Measurements from ENCODE around the gene RAB4B. TPM values are rescaled to one million over a fixed set of nuclear protein-coding genes. Genes with fewer than 3 reads are reported as not detected.

Gene RAB4B
- total and polyA plus RNA-seq, 2 experiments from 2014 or later = 27.4 to 29.0 TPM

DNA sequence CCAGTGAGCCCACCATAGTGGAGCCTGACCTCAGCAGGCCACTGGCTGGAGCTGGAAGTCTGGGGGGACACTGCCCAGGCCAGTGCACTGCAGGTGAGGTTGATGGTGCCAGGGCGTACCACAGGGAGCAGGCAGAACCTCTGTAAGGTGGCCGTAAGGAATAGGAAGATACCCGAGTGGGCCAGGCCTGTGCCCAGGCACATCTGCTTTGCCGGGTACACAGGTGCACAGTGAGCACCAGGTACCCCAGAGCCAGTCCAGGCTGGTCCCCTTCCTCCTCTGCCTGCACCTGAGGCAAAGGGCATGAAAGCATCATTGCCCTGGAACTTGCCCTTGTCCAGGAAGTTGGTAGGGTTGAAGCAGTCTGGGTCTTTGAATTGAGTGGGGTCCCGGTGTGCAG lies 30.4 kb downstream of the RAB4B start:
- peaks cover 40% of the 10 kb centered on the region for H3F3A ChIP-seq (replicated peaks; ENCODE audit: low read depth)
- no peak overlapping the region for H3K4me3 ChIP-seq
- H3K79me2 ChIP-seq (replicated peaks; ENCODE audit: insufficient read depth) = peaks cover 40% of the 10 kb centered on the region
- H2AFZ ChIP-seq = no peak overlapping the region
- no peak for DNase-seq (ENCODE audit: low spot score)
- peaks cover 45% of the 10 kb centered on the region for H3K27me3 Mint-ChIP-seq (ENCODE audit: insufficient read depth, low read depth, poor library complexity)
- H3K36me3 Mint-ChIP-seq (ENCODE audit: low read depth) = peaks cover 40% of the 10 kb centered on the region
- no peaks in the 10 kb centered on the region; the same call in 2 of the 3 replicates for H3K9me3 Mint-ChIP-seq
- H3K4me1 ChIP-seq (ENCODE audit: insufficient read depth) = peaks cover 44% of the 10 kb centered on the region
- H3K27ac ChIP-seq (ENCODE audit: low read depth) = no peak overlapping the region
- H3K9me2 ChIP-seq (ENCODE audit: insufficient read depth) = no peaks in the 10 kb centered on the region
- H3K27me3 ChIP-seq (ENCODE audit: insufficient read depth) = peaks cover 12% of the 10 kb centered on the region; the same call in 1 of the 2 replicates
- no peak overlapping the region for H3K4me2 ChIP-seq
- peaks cover 33% of the 10 kb centered on the region for H4K20me1 ChIP-seq (replicated peaks; ENCODE audit: insufficient read depth)
- ATAC-seq = no peak
- no peak overlapping the region; the same call in 1 of the 2 replicates for H3K27ac Mint-ChIP-seq
- TF ChIP-seq ZNF331 (CRISPR knock-in tag; IDR thresholded peaks at IDR 0.05; ENCODE audit: low read depth) (no peak), EZH2 (IDR thresholded peaks at IDR 0.05; ENCODE audit: low read depth, unreplicated experiment) (no peak)
- TF ChIP-seq, protein P1, sequence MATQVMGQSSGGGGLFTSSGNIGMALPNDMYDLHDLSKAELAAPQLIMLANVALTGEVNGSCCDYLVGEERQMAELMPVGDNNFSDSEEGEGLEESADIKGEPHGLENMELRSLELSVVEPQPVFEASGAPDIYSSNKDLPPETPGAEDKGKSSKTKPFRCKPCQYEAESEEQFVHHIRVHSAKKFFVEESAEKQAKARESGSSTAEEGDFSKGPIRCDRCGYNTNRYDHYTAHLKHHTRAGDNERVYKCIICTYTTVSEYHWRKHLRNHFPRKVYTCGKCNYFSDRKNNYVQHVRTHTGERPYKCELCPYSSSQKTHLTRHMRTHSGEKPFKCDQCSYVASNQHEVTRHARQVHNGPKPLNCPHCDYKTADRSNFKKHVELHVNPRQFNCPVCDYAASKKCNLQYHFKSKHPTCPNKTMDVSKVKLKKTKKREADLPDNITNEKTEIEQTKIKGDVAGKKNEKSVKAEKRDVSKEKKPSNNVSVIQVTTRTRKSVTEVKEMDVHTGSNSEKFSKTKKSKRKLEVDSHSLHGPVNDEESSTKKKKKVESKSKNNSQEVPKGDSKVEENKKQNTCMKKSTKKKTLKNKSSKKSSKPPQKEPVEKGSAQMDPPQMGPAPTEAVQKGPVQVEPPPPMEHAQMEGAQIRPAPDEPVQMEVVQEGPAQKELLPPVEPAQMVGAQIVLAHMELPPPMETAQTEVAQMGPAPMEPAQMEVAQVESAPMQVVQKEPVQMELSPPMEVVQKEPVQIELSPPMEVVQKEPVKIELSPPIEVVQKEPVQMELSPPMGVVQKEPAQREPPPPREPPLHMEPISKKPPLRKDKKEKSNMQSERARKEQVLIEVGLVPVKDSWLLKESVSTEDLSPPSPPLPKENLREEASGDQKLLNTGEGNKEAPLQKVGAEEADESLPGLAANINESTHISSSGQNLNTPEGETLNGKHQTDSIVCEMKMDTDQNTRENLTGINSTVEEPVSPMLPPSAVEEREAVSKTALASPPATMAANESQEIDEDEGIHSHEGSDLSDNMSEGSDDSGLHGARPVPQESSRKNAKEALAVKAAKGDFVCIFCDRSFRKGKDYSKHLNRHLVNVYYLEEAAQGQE (IDR thresholded peaks at IDR 0.05; ENCODE audit: unreplicated experiment) = no peak
- TF ChIP-seq, protein P2, sequence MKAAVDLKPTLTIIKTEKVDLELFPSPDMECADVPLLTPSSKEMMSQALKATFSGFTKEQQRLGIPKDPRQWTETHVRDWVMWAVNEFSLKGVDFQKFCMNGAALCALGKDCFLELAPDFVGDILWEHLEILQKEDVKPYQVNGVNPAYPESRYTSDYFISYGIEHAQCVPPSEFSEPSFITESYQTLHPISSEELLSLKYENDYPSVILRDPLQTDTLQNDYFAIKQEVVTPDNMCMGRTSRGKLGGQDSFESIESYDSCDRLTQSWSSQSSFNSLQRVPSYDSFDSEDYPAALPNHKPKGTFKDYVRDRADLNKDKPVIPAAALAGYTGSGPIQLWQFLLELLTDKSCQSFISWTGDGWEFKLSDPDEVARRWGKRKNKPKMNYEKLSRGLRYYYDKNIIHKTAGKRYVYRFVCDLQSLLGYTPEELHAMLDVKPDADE (IDR thresholded peaks at IDR 0.05) = no peak
- H3K36me3 ChIP-seq (ENCODE audit: insufficient read depth) = peaks cover 4% of the 10 kb centered on the region; the same call in 1 of the 2 replicates
- H3K4me1 Mint-ChIP-seq = peaks cover 66% of the 10 kb centered on the region
- no peak overlapping the region; the same call in 2 of the 3 replicates for H3K4me3 Mint-ChIP-seq

DNA sequence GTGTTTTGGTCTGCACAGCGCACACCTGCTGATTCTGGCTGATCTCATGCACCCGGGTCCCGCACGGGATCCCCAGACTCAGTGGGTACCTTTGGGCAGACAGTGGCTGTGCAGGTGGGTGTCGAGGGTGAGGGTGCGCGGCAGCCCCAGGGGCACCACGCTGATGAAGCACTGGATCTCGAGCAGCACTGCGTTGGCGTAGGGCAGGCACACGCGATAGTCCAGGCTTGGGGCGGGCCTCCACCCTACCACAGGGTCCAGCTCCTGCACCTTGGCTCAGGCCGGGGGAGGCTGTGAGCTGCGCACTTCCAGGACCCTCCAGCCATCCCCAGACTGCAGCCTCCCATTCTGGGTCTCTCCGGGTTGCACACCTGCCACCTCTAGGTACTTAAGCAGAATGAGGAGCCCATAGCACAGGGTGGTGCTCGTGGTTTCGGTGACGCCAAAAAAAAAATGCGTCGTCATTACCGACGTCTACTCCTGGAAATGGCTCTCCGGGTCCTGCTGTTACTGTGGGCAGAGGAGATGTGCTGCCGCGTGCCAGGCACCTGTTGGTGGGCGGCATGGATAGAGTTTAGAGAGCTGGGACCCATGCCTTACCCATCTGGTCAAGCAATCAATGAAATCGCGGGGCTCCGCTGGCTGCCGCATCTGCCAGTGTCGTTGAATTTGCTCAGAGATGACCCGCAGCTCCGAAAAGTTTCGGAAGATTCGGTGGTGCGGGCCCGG lies 31.5 kb downstream of the RAB4B start:
- no peak overlapping the region for H3K27ac ChIP-seq (ENCODE audit: low read depth)
- no peaks in the 10 kb centered on the region for H3K9me2 ChIP-seq (ENCODE audit: insufficient read depth)
- Mint-ChIP-seq H3K36me3 (ENCODE audit: low read depth) (peaks cover 30% of the 10 kb centered on the region), H3K9me3 (no peaks in the 10 kb centered on the region; the same call in 2 of the 3 replicates), H3K4me1 (peaks cover 61% of the 10 kb centered on the region), H3K4me3 (peak overlapping the region; percentile 83), H3K27me3 (ENCODE audit: insufficient read depth, low read depth, poor library complexity) (peaks cover 38% of the 10 kb centered on the region), H3K27ac (peak overlapping the region; percentile 45; the same call in 1 of the 2 replicates)
- peaks cover 30% of the 10 kb centered on the region for H3K79me2 ChIP-seq (replicated peaks; ENCODE audit: insufficient read depth)
- no peak for DNase-seq (ENCODE audit: low spot score)
- no peak for TF ChIP-seq ZNF331 (CRISPR knock-in tag; IDR thresholded peaks at IDR 0.05; ENCODE audit: low read depth)
- no peak for TF ChIP-seq CREB1 (CRISPR knock-in tag; IDR thresholded peaks at IDR 0.05; ENCODE audit: low read depth)
- TF ChIP-seq EZH2phosphoT487 (IDR thresholded peaks at IDR 0.05; ENCODE audit: unreplicated experiment) = no peak
- TF ChIP-seq, protein P2 (IDR thresholded peaks at IDR 0.05) = no peak
- TF ChIP-seq, protein P3, sequence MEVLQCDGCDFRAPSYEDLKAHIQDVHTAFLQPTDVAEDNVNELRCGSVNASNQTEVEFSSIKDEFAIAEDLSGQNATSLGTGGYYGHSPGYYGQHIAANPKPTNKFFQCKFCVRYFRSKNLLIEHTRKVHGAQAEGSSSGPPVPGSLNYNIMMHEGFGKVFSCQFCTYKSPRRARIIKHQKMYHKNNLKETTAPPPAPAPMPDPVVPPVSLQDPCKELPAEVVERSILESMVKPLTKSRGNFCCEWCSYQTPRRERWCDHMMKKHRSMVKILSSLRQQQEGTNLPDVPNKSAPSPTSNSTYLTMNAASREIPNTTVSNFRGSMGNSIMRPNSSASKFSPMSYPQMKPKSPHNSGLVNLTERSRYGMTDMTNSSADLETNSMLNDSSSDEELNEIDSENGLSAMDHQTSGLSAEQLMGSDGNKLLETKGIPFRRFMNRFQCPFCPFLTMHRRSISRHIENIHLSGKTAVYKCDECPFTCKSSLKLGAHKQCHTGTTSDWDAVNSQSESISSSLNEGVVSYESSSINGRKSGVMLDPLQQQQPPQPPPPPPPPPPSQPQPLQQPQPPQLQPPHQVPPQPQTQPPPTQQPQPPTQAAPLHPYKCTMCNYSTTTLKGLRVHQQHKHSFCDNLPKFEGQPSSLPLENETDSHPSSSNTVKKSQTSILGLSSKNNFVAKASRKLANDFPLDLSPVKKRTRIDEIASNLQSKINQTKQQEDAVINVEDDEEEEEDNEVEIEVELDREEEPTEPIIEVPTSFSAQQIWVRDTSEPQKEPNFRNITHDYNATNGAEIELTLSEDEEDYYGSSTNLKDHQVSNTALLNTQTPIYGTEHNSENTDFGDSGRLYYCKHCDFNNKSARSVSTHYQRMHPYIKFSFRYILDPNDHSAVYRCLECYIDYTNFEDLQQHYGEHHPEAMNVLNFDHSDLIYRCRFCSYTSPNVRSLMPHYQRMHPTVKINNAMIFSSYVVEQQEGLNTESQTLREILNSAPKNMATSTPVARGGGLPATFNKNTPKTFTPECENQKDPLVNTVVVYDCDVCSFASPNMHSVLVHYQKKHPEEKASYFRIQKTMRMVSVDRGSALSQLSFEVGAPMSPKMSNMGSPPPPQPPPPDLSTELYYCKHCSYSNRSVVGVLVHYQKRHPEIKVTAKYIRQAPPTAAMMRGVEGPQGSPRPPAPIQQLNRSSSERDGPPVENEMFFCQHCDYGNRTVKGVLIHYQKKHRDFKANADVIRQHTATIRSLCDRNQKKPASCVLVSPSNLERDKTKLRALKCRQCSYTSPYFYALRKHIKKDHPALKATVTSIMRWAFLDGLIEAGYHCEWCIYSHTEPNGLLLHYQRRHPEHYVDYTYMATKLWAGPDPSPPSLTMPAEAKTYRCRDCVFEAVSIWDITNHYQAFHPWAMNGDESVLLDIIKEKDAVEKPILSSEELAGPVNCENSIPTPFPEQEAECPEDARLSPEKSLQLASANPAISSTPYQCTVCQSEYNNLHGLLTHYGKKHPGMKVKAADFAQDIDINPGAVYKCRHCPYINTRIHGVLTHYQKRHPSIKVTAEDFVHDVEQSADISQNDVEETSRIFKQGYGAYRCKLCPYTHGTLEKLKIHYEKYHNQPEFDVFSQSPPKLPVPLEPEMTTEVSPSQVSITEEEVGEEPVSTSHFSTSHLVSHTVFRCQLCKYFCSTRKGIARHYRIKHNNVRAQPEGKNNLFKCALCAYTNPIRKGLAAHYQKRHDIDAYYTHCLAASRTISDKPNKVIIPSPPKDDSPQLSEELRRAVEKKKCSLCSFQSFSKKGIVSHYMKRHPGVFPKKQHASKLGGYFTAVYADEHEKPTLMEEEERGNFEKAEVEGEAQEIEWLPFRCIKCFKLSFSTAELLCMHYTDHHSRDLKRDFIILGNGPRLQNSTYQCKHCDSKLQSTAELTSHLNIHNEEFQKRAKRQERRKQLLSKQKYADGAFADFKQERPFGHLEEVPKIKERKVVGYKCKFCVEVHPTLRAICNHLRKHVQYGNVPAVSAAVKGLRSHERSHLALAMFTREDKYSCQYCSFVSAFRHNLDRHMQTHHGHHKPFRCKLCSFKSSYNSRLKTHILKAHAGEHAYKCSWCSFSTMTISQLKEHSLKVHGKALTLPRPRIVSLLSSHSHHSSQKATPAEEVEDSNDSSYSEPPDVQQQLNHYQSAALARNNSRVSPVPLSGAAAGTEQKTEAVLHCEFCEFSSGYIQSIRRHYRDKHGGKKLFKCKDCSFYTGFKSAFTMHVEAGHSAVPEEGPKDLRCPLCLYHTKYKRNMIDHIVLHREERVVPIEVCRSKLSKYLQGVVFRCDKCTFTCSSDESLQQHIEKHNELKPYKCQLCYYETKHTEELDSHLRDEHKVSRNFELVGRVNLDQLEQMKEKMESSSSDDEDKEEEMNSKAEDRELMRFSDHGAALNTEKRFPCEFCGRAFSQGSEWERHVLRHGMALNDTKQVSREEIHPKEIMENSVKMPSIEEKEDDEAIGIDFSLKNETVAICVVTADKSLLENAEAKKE (CRISPR knock-in tag; IDR thresholded peaks at IDR 0.05) = no peak
- H3F3A ChIP-seq (replicated peaks; ENCODE audit: low read depth) = peaks cover 34% of the 10 kb centered on the region
- peaks cover 24% of the 10 kb centered on the region for H4K20me1 ChIP-seq (replicated peaks; ENCODE audit: insufficient read depth)
- H3K4me2 ChIP-seq = peak overlapping the region; percentile 96
- peaks cover 4% of the 10 kb centered on the region; the same call in 1 of the 2 replicates for H3K36me3 ChIP-seq (ENCODE audit: insufficient read depth)
- H2AFZ ChIP-seq = no peak overlapping the region
- peaks cover 12% of the 10 kb centered on the region; the same call in 1 of the 2 replicates for H3K27me3 ChIP-seq (ENCODE audit: insufficient read depth)
- no peak for ATAC-seq
- peaks cover 33% of the 10 kb centered on the region for H3K4me1 ChIP-seq (ENCODE audit: insufficient read depth)
- peak overlapping the region; percentile 63; the same call in 1 of the 2 replicates for H3K4me3 ChIP-seq
